ENCODE results near the gene SIK3. TPM values are rescaled to one million over a fixed set of nuclear protein-coding genes. Genes with fewer than 3 reads are reported as not detected.
"Not testable (repeated sequence)": the region's sequence is repeated elsewhere in the genome, so short reads cannot be mapped to it uniquely, and the experiment has no call there.

The SIK3 gene
- total RNA-seq, 1 experiment from 2014 or later = 33.3 TPM

DNA sequence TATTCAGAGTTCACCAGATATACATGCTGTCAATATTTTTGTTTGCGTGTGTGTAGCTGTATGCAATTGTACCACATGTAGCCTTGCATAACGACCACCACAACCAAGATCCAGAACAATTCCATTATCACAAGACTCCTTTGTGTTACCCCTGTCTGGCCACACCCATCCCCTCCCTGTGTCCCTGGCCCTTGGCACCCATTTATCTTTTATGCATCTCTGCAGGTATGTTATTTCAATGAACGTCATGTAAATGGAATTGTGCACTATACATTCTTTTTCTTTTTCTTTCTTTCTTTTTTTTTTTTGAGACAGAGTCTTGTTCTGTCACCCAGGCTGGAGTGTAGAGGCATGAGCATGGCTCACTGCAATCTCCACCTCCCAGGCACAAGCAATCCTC, 36.2 kb upstream of the SIK3 start:
- ChIA-PET POLR2A (interaction anchor here (1.3 kb wide), 1 partner anchor 9 kb away, joined by 3 read pairs; no protein-coding TSS in a partner anchor), CTCF (interaction anchor here (0.6 kb wide), 1 partner anchor 9 kb away, joined by 6 read pairs; no protein-coding TSS in a partner anchor)
- H3K4me1 Mint-ChIP-seq (ENCODE audit: insufficient read depth, unreplicated experiment) = peaks cover 4% of the 10 kb centered on the region
- intact Hi-C loops (cut with micrococcal nuclease) = loop anchor here (5.0 kb wide), 1 partner anchor 73 kb away; no protein-coding TSS in a partner anchor
- no peaks in the 10 kb centered on the region for H3K27me3 Mint-ChIP-seq (ENCODE audit: insufficient read depth, unreplicated experiment)
- no peak overlapping the region for H3K27ac Mint-ChIP-seq (ENCODE audit: low read depth, unreplicated experiment)
- TF ChIP-seq, protein P1, sequence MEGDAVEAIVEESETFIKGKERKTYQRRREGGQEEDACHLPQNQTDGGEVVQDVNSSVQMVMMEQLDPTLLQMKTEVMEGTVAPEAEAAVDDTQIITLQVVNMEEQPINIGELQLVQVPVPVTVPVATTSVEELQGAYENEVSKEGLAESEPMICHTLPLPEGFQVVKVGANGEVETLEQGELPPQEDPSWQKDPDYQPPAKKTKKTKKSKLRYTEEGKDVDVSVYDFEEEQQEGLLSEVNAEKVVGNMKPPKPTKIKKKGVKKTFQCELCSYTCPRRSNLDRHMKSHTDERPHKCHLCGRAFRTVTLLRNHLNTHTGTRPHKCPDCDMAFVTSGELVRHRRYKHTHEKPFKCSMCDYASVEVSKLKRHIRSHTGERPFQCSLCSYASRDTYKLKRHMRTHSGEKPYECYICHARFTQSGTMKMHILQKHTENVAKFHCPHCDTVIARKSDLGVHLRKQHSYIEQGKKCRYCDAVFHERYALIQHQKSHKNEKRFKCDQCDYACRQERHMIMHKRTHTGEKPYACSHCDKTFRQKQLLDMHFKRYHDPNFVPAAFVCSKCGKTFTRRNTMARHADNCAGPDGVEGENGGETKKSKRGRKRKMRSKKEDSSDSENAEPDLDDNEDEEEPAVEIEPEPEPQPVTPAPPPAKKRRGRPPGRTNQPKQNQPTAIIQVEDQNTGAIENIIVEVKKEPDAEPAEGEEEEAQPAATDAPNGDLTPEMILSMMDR (IDR thresholded peaks at IDR 0.05; ENCODE audit: unreplicated experiment) = no peak
- peaks cover 6% of the 10 kb centered on the region for H3K36me3 Mint-ChIP-seq (ENCODE audit: insufficient read depth, unreplicated experiment)
- DNase-seq (ENCODE audit: unreplicated experiment) = no peak
- no peaks in the 10 kb centered on the region for H3K9me3 Mint-ChIP-seq (ENCODE audit: unreplicated experiment)
- BruUV-seq (replicated peaks) = no TSS peak
- no peak overlapping the region for H3K4me3 Mint-ChIP-seq (ENCODE audit: unreplicated experiment)

DNA sequence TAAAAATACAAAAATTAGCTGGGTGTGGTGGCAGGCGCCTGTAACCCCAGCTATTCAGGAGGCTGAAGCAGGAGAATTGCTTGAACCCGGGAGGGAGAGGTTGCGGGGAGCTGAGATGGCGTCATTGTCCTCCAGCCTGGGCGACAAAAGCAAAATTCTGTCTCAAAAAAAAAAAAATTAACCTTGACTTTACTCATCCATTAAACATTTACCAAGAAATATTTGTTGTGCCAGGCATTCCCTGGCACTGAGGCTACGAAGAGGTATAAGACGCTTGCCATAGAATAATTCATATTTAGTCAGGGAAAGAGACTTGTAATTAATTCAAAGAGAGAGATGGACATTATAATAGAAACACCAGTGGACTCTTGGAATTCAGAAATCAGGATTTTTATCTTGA, 32.7 kb upstream of the SIK3 start:
- DNase-seq (ENCODE audit: unreplicated experiment) = no peak
- CTCF ChIA-PET = interaction anchor here (0.6 kb wide), 1 partner anchor 101 kb away, joined by 3 read pairs; no protein-coding TSS in a partner anchor
- Mint-ChIP-seq H3K36me3 (ENCODE audit: insufficient read depth, unreplicated experiment) (peaks cover 6% of the 10 kb centered on the region), H3K9me3 (ENCODE audit: unreplicated experiment) (no peaks in the 10 kb centered on the region), H3K27me3 (ENCODE audit: insufficient read depth, unreplicated experiment) (no peaks in the 10 kb centered on the region), H3K27ac (ENCODE audit: low read depth, unreplicated experiment) (no peak overlapping the region), H3K4me1 (ENCODE audit: insufficient read depth, unreplicated experiment) (peaks cover 4% of the 10 kb centered on the region), H3K4me3 (ENCODE audit: unreplicated experiment) (no peak overlapping the region)
- no TSS peak for BruUV-seq (replicated peaks)
- POLR2A ChIA-PET = no interaction called here
- intact Hi-C loops (cut with micrococcal nuclease) = loop anchor here (5.0 kb wide), 1 partner anchor 76 kb away; no protein-coding TSS in a partner anchor
- TF ChIP-seq, protein P1 (IDR thresholded peaks at IDR 0.05; ENCODE audit: unreplicated experiment) = no peak

DNA sequence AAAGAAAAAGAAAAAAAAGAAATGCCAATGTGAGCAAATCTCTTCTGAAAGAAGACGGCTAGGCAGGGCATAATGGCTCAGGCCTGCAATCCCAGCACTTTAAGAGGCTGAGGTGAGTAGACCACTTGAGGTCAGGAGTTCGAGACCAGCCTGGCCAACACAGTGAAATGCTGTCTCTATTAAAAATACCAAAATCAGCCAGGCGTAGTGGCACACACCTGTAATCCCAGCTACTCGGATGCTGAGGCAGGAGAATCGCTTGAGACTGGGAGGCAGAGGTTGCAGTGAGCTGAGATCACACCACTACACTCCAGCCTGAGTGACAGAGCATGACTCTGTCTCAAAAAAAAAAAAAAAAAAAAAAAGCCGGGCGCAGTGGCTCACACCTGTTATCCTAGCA, 32.2 kb upstream of the SIK3 start:
- H3K27me3 Mint-ChIP-seq (ENCODE audit: insufficient read depth, unreplicated experiment); H3K27ac Mint-ChIP-seq (ENCODE audit: low read depth, unreplicated experiment); H3K4me3 Mint-ChIP-seq (ENCODE audit: unreplicated experiment); BruUV-seq (replicated peaks); H3K9me3 Mint-ChIP-seq (ENCODE audit: unreplicated experiment); H3K4me1 Mint-ChIP-seq (ENCODE audit: insufficient read depth, unreplicated experiment); H3K36me3 Mint-ChIP-seq (ENCODE audit: insufficient read depth, unreplicated experiment); POLR2A ChIA-PET; DNase-seq (ENCODE audit: unreplicated experiment): not testable (repeated sequence)
- CTCF ChIA-PET = interaction anchor here (0.6 kb wide), 1 partner anchor 101 kb away, joined by 3 read pairs; no protein-coding TSS in a partner anchor
- intact Hi-C loops (cut with micrococcal nuclease) = loop anchor here (5.0 kb wide), 1 partner anchor 77 kb away; no protein-coding TSS in a partner anchor

DNA sequence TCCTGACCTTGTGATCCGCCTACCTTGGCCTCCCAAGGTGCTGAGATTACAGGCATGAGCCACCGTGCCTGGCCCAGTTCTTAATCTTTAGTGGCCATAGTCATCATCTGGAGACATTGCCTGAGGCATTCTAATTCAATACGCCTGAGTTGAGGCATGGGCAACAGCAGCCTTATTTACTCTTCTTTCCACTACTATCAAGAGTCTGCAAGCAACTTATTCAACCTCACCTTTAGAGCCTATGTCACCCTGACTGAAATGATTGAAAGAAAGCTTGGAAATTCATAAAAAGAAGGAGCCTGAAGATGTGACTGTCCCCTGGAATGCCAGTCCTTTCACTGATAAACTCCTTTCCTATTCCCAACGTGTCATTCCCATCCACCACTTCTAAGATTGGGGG, 30.1 kb upstream of the SIK3 start:
- H3K36me3 Mint-ChIP-seq (ENCODE audit: insufficient read depth, unreplicated experiment) = peaks cover 5% of the 10 kb centered on the region
- H3K4me1 Mint-ChIP-seq (ENCODE audit: insufficient read depth, unreplicated experiment) = no peaks in the 10 kb centered on the region
- TF ChIP-seq, protein P1 (IDR thresholded peaks at IDR 0.05; ENCODE audit: unreplicated experiment) = no peak
- intact Hi-C loops (cut with micrococcal nuclease) = no loop called here
- H3K27me3 Mint-ChIP-seq (ENCODE audit: insufficient read depth, unreplicated experiment) = no peaks in the 10 kb centered on the region
- DNase-seq (ENCODE audit: unreplicated experiment) = no peak
- ChIA-PET POLR2A (no interaction called here), CTCF (interaction anchor here (1.3 to 4.3 kb wide), 2 partner anchors 23 to 293 kb away, joined by 5 to 26 read pairs; no protein-coding TSS in a partner anchor)
- BruUV-seq (replicated peaks) = no TSS peak
- H3K27ac Mint-ChIP-seq (ENCODE audit: low read depth, unreplicated experiment) = no peak overlapping the region
- H3K4me3 Mint-ChIP-seq (ENCODE audit: unreplicated experiment) = no peak overlapping the region
- H3K9me3 Mint-ChIP-seq (ENCODE audit: unreplicated experiment) = no peaks in the 10 kb centered on the region
